Measurements from ENCODE around the gene CMBL. TPM values are rescaled to one million over a fixed set of nuclear protein-coding genes. Genes with fewer than 3 reads are reported as not detected.

The CMBL gene
- total and polyA plus RNA-seq, 3 donors from 2014 or later: 4.3 to 16.1 (median 7.2) TPM

- no peak for DNase-seq
- Histone ChIP-seq H3K27me3 (no peaks in the 10 kb centered on the region), H3K4me1 (peaks cover 11% of the 10 kb centered on the region), H3K27ac (no peak overlapping the region), H3K9me3 (no peaks in the 10 kb centered on the region), H3K36me3 (ENCODE audit: low read depth, missing control alignments) (no peaks in the 10 kb centered on the region), H3K4me3 (no peak overlapping the region)
- WGBS, 2 donors: 91 to 98% methylated on average over 3 of the region's 3 CpGs
- intact Hi-C loops (cut with DNase I; ENCODE audit: low total_unique reads): no loop called here
- TF ChIP-seq POLR2A (IDR thresholded peaks at IDR 0.05) (no peak), CTCF (IDR thresholded peaks at IDR 0.05) (no peak)
Measured at GRCh38 chr5:10253390-10253789, 54.3 kb downstream of the CMBL start.

DNA sequence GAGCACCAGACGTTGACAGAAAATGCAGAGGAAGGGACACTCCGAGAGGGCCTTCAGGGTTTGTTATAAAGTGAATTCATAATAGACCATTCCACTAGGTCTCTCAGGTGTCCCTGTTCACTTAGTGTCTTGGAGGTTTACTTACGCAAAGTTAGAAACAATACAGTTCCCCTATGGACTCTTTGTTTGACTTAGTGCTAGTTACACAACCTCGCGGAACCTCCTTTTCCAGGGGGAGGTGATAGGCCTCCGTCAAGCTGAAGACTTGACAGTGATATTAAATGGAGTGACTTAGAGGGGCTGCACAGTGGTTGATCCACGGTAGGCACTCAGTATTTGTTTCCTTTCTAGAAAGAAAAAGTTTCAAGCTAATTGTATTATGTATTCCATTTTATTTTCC, 56.3 kb downstream of the CMBL start:
- no peak for DNase-seq
- Histone ChIP-seq H3K4me1 (peaks cover 11% of the 10 kb centered on the region), H3K9me3 (no peaks in the 10 kb centered on the region), H3K27me3 (no peaks in the 10 kb centered on the region), H3K4me3 (peak overlapping the region in 1 of 2 donors; percentile 91), H3K27ac (no peak overlapping the region), H3K36me3 (ENCODE audit: low read depth, missing control alignments) (no peaks in the 10 kb centered on the region)
- TF ChIP-seq CTCF (IDR thresholded peaks at IDR 0.05): no peak
- no peak for TF ChIP-seq POLR2A (IDR thresholded peaks at IDR 0.05)
- intact Hi-C loops (cut with DNase I; ENCODE audit: low total_unique reads): no loop called here
- 27 to 44% methylated on average over 7 of the region's 7 CpGs for WGBS, 2 donors

GRCh38 chr5:10250806-10251276, 56.9 kb downstream of the CMBL start:
- Histone ChIP-seq H3K27ac (peak overlapping the region; percentile 96 to 97), H3K4me1 (peaks cover 11% of the 10 kb centered on the region), H3K9me3 (no peaks in the 10 kb centered on the region), H3K36me3 (ENCODE audit: low read depth, missing control alignments) (no peaks in the 10 kb centered on the region), H3K4me3 (peak overlapping the region; percentile 86 to 91), H3K27me3 (no peaks in the 10 kb centered on the region)
- no peak for TF ChIP-seq POLR2A (IDR thresholded peaks at IDR 0.05)
- no peak for TF ChIP-seq CTCF (IDR thresholded peaks at IDR 0.05)
- intact Hi-C loops (cut with DNase I; ENCODE audit: low total_unique reads): no loop called here
- DNase-seq: no peak
- 0 to 1% methylated on average over 20 to 21 of the region's 21 CpGs for WGBS, 2 donors

DNA sequence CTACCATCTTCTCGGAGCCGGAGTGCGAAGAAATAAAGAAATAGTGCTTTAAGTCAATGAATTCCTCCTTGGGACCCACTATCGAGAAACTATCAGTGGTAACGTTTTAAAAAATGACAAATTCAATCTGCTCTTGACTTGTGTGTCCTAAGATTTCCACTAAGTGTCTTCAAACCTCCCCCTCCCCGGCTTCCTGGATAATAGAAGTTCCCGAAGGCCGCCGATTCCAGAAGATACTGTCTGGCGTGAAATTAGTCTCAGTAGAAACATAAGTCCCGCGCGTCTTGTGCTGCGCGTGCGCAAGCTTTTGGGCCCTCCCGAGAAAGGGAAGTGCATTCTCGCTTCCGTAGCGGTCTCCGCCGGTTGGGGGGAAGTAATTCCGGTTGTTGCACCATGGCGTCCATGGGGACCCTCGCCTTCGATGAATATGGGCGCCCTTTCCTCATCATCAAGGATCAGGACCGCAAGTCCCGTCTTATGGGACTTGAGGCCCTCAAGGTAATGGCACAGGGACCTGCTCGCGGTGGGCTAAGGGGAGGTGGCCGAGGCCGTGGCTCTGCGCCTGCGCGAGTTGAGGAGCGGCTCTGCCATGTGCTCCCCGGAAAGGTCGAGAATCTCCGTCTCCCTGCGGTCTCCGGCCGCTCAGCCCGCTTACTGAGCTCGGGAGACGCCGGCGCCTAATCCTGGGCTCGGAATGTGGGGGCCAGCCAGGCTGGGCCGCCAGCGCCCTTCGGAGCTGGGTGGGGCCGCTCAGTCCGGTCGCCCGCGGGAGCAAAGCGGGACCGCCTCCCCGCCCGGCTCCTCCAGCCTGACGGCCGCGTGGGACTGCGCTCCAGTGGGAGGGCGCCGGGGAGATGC, 57.5 kb downstream of the CMBL start, which contains the start of gene CCT5:
Gene CCT5 (plus strand): TSS at position 333 of the 858 bp plus-strand sequence. CDS start 61 bp downstream, at position 394.
- Histone ChIP-seq H3K36me3 (ENCODE audit: low read depth, missing control alignments) (no peaks in the 10 kb centered on the region), H3K4me1 (peaks cover 11% of the 10 kb centered on the region), H3K9me3 (no peaks in the 10 kb centered on the region), H3K27ac (peak within 1 kb of the TSS; percentile 96 to 97), H3K4me3 (peak within 1 kb of the TSS; percentile 86 to 91), H3K27me3 (no peaks in the 10 kb centered on the region)
- 0% methylated on average over 25 to 66 of the region's 67 CpGs for WGBS, 2 donors
- intact Hi-C loops (cut with DNase I; ENCODE audit: low total_unique reads): no loop called here
- DNase-seq: peak; percentile 94
- TF ChIP-seq CTCF (IDR thresholded peaks at IDR 0.05) (peak in 1 of 3 experiments; percentile 1), POLR2A (IDR thresholded peaks at IDR 0.05) (no peak)
